ENCODE data around the gene NOA1. TPM values are rescaled to one million over a fixed set of nuclear protein-coding genes. Genes with fewer than 3 reads are reported as not detected.
A peak's percentile ranks its signal among the peaks of the same experiment; 100 is the strongest.

Gene NOA1
- polyA plus RNA-seq (ENCODE audit: insufficient read length in 12 of 12), result 10 to 100 TPM in 11 of 12 donors, not detected in 1; 15.4 to 23.1 (median 18.6) TPM
- long read RNA-seq, donor 1, transcript NOA1-201 (7 exons, 3,415 nt), result major isoform, 22 of 22 reads
- long read RNA-seq, donor 1, partial matches to known transcripts, result 0 of 22 reads
- long read RNA-seq, donor 1, other reads (novel, unspliced or antisense), result 0 of 22 reads
- long read RNA-seq, donor 2, transcript NOA1-201 (7 exons, 3,415 nt), result major isoform, 16 of 21 reads
- long read RNA-seq, donor 2, partial matches to known transcripts, result 5 of 21 reads
- long read RNA-seq, donor 2, other reads (novel, unspliced or antisense), result 0 of 21 reads
- long read RNA-seq, donor 3, transcript NOA1-201 (7 exons, 3,415 nt), result major isoform, 8 of 45 reads
- long read RNA-seq, donor 3, partial matches to known transcripts, result 32 of 45 reads
- long read RNA-seq, donor 3, other reads (novel, unspliced or antisense), result 5 of 45 reads
- long read RNA-seq, donor 4, transcript NOA1-201 (7 exons, 3,415 nt), result major isoform, 7 of 7 reads
- long read RNA-seq, donor 4, partial matches to known transcripts, result 0 of 7 reads
- long read RNA-seq, donor 4, other reads (novel, unspliced or antisense), result 0 of 7 reads
- long read RNA-seq, donor 5, transcript NOA1-201 (7 exons, 3,415 nt), result major isoform, 32 of 253 reads
- long read RNA-seq, donor 5, partial matches to known transcripts, result 209 of 253 reads
- long read RNA-seq, donor 5, other reads (novel, unspliced or antisense), result 12 of 253 reads
- long read RNA-seq, donor 6, transcript NOA1-201 (7 exons, 3,415 nt), result major isoform, 9 of 9 reads
- long read RNA-seq, donor 6, partial matches to known transcripts, result 0 of 9 reads
- long read RNA-seq, donor 6, other reads (novel, unspliced or antisense), result 0 of 9 reads
- long read RNA-seq, donor 7, transcript NOA1-201 (7 exons, 3,415 nt), result major isoform, 7 of 7 reads
- long read RNA-seq, donor 7, partial matches to known transcripts, result 0 of 7 reads
- long read RNA-seq, donor 7, other reads (novel, unspliced or antisense), result 0 of 7 reads
- long read RNA-seq, donor 8, transcript NOA1-201 (7 exons, 3,415 nt), result major isoform, 34 of 152 reads
- long read RNA-seq, donor 8, partial matches to known transcripts, result 107 of 152 reads
- long read RNA-seq, donor 8, other reads (novel, unspliced or antisense), result 11 of 152 reads
- long read RNA-seq, donor 9, transcript NOA1-201 (7 exons, 3,415 nt), result major isoform, 9 of 14 reads
- long read RNA-seq, donor 9, partial matches to known transcripts, result 5 of 14 reads
- long read RNA-seq, donor 9, other reads (novel, unspliced or antisense), result 0 of 14 reads
- long read RNA-seq, donor 10, transcript NOA1-201 (7 exons, 3,415 nt), result major isoform, 21 of 106 reads
- long read RNA-seq, donor 10, partial matches to known transcripts, result 77 of 106 reads
- long read RNA-seq, donor 10, other reads (novel, unspliced or antisense), result 8 of 106 reads
- long read RNA-seq, donor 11, transcript NOA1-201 (7 exons, 3,415 nt), result major isoform, 11 of 11 reads
- long read RNA-seq, donor 11, partial matches to known transcripts, result 0 of 11 reads
- long read RNA-seq, donor 11, other reads (novel, unspliced or antisense), result 0 of 11 reads

GRCh38 chr4:56977321-56978012, at the start of gene NOA1:
TSS of gene NOA1 (minus strand) at chr4:56977606. CDS start at chr4:56977585, 21 bp downstream.
- peak; percentile 100 for DNase-seq

- no peak for DNase-seq
Measured at GRCh38 chr4:57023104-57023503, 45.7 kb upstream of the NOA1 start.

- DNase-seq, result no peak
Measured at GRCh38 chr4:57020467-57021101, 43.2 kb upstream of the NOA1 start.

GRCh38 chr4:57018980-57019379, 41.6 kb upstream of the NOA1 start:
- no peak for DNase-seq

DNA sequence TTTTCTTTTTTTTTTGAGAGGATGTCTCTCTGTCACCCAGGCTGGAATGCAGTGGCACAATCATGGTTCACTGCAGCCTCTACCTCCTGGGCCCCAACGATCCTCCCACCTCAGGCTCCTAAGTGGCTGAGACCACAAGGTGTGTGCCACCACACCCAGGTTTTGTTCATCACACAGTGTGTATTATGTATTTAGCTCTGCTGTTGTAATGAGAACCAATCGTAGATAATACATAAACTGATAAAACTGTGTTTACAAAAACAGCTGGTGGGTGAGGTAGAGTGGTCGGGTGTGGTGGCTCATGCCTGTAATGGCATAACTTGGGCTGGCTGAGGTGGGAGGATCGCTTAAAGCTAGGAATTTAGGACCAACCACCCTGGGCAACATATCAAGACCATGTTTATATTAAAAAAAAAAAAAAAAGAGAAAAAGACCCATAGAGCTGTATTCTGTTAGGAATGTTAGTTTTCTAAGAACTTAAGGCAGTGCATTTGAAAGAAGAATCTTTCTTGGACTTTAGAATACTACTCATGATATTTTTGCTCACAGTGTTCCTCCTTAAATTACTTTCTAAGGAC, 36.2 kb upstream of the NOA1 start:
- no peak for DNase-seq

DNA sequence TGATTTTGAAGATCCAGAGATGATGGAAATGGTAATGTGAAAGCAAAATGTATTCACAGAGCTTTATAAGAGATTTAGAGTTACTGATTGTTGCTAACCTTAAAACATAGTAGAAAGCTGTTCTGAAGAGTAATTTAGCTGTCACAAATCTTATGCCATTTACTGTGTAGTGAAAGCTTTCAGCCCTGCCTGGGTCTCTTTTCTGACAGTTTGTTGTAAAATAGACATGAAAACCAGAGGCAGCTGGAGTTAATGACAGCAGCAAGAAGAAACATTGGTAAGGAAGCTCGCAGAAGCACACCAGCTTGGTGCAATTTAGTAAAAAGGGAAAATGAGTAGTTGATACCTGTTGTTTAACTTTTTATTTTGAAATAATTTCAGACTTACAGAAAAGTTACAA, 22.3 kb upstream of the NOA1 start:
- no peak for DNase-seq

DNA sequence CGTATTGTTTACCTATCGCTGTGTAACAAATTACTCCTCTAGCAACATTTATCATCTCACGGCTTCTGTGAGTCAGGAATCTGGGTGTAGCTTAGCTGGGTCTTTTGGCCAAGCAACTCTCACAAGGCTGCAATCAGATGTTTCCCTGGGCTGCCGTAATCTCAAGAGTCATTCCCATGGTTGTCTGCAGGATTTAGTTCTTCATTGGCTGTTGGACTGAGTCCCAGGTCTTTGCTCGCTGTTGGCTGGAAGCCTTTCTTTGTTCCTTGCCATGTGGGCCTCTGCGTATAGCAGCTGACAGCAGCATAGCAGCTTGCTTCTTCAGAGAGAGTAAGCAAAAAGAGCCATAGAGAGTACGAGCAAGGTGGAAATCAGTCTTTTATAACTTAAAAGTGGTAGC, 18.1 kb upstream of the NOA1 start:
- DNase-seq, result peak; percentile 73

- DNase-seq, result no peak
Measured at GRCh38 chr4:56990109-56990905, 12.9 kb upstream of the NOA1 start.

GRCh38 chr4:56986952-56987351, 9.5 kb upstream of the NOA1 start:
- no peak for DNase-seq

DNA sequence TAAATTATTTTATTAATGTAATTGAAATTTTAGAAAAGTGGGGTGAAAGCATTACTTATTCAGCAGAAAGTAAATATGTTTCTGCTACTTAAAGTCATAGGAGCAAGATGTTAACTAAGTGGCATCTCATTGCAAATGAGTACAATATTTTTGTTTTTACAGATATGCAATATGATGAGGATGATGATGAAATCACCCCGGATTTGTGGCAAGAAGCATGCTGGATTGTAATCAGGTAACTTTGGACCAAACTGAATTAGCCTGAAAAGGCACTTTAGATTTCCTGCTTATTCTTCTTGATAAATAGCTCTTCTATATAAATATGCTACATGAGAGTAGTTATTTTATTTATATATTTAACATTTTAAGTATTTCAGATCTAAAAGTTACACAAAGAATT, 8.8 kb upstream of the NOA1 start:
- no peak for DNase-seq

DNA sequence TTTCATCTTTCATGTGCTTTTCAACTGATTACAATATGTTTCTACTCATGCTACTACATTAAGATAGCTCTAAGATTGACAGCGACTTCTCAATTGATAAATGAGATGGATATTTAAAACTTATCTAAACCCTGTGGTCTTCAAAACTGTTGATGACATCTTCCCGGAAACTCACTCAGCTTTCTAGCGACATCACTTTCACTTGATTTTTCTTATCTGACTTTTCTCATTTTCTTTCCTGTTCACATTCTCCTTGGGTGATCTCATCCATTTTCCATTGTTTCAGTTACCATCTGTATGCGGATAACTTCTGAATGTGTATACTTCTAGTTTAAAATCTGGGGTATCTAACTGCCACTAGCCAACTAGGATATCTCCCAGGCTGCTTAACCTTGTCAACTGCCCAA, 4.4 kb upstream of the NOA1 start:
- no peak for DNase-seq

DNA sequence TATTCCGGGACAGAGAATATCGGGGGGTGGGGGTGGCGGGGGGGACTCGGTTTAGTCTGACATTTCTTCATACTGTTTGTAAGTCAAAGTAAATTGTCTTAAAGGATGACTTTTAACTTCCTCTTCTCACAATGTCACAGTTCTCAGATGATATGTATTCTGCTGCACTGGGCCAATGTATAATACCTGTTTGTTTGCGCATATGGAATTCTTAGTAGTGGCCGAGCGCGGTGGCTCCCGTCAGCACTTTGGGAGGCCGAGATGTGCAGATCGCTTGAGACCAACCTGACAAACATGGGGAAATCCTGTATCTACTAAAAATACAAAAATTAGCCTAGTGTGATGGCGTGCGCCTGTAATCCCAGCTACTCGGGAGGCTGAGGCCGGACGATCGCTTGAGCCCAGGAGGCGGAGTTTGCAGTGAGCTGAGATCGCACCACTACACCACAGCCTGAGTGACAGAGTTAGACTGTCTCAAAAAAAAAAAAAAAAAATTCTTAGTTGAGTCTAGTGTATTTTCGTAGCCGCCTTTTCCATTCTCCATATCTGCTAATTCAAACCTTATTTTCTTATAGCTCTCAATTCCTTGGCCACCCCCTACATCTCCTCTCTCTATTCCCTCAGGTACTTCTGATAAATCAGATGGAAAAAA, 2.1 kb upstream of the NOA1 start:
- no peak for DNase-seq

GRCh38 chr4:56978750-56979303, 1.4 kb upstream of the NOA1 start, which contains the start of gene POLR2B:
TSS of gene POLR2B (plus strand) at chr4:56978896. CDS start at chr4:56978986, 90 bp downstream.
- peak; percentile 94 for DNase-seq

DNA sequence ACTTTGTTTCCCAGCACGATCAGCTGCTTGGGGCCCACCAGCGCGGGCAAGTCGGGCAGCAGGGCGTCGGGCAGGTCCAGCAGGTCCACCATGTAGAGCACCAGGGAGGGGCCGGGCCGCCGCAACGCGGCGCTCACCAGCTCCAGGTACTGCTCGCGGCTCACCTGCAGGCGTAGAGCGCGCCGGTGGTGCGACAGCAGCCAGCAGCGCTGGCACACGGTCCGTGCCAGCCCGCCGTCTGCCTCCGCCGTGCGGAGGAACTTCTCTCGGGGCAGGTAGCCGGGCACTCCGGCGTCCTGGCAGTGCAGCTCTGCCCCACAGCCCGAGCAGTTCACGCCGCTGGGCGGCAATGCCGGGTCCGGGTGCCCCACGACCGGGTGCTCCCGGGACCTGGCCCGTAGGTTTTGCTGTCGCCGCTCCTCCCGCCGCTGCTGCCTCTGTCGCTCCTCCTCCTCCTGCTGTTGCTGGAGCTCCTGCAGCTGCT, 527 bp downstream of the NOA1 start:
- DNase-seq, result no peak

GRCh38 chr4:56976283-56976836, 1.0 kb downstream of the NOA1 start:
- DNase-seq, result no peak

- no peak for DNase-seq
Measured at GRCh38 chr4:56973336-56973735, 4.1 kb downstream of the NOA1 start.

DNA sequence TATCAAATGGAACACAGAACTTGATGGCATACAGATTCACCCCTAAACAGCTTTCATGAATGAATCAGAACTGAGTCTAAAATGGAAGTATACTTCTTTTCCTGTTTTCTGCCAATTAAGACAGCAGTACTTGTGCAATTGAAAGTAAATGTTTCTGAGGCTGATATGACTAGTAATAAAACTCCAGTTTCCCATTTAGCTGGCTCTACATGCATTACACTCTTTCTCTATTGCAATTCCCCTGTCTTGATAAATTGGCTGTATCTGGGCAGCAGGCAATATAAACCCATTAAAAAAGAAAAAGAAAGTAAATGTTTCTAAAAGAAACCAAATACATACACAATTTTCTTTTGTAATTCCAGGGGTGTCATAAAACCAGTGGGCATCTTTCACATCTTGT, 4.6 kb downstream of the NOA1 start:
- DNase-seq, result no peak

Measured in muscle of arm (tissue), 14 donors.